Panc1 (cell line): ENCODE data around the gene ZNF736. TPM values are rescaled to one million over a fixed set of nuclear protein-coding genes. Genes with fewer than 3 reads are reported as not detected.

Experiments
- ATAC-seq: fragments of 200-7000 bp; cut with Tn5 transposase; 2 replicates; pipeline ENCODE4 v1.9.1; 2020; ENCODE audit warnings: mild to moderate bottlenecking, moderate library complexity
- BruUV-seq: library from RNA; stranded (reverse); fragments of 400-500 nt; replicated peaks from 2 replicates; lab custom pipeline; 2021; lab: Mats Ljungman, UMichigan
- CTCF ChIA-PET: fragments of 300-600 bp; sonication (Branson Sonifier 250); formaldehyde crosslinking; loops from one replicate; lab custom pipeline; 2022; ENCODE audit warnings: antibody characterized with exemption; lab: Charles Lee
- POLR2A ChIA-PET: fragments of 300-600 bp; sonication (Branson Sonifier 250); formaldehyde crosslinking; loops from one replicate; lab custom pipeline; 2022; ENCODE audit warnings: antibody characterized with exemption; lab: Charles Lee
- DNase-seq: peaks from one replicate; pipeline ENCODE4 v3.0.0-alpha.2; 2010; ENCODE audit warnings: low read depth, low spot score
- H3K27ac ChIP-seq: 2 replicates; pipeline ENCODE4 v1.5.1; 2011; ENCODE audit warnings: mild to moderate bottlenecking, low read length, inconsistent platforms
- H3K27me3 ChIP-seq: fragments of 200-500 bp; sonication (Bioruptor generic); 2 replicates; pipeline ENCODE4 v1.6.0; 2014; ENCODE audit warnings: low read length, inconsistent platforms; ENCODE audit not compliant: control insufficient read depth, insufficient read depth
- H3K36me3 ChIP-seq: fragments of 200-500 bp; sonication (Bioruptor generic); 2 replicates; pipeline ENCODE4 v1.5.1; 2014; ENCODE audit warnings: inconsistent platforms, mild to moderate bottlenecking, low read length, moderate library complexity; ENCODE audit not compliant: control insufficient read depth, insufficient read depth
- H3K4me1 ChIP-seq: 2 replicates; pipeline ENCODE4 v1.5.1; 2011; ENCODE audit warnings: inconsistent platforms, mild to moderate bottlenecking, low read length, moderate library complexity; ENCODE audit not compliant: control insufficient read depth, insufficient read depth
- H3K4me3 ChIP-seq, 2 experiments: 2 replicates each; pipeline ENCODE4 v1.5.1; 2011 to 2012; ENCODE audit warnings: low read depth in 2 of 2, low read length in 2 of 2, mild to moderate bottlenecking in 2 of 2, inconsistent platforms in 1 of 2, moderate library complexity in 1 of 2
- H3K9me3 ChIP-seq: fragments of 200-500 bp; sonication (Bioruptor generic); 2 replicates; pipeline ENCODE4 v1.5.1; 2014; ENCODE audit warnings: low read depth, mild to moderate bottlenecking, inconsistent platforms, low read length, moderate library complexity; ENCODE audit not compliant: control insufficient read depth, insufficient read depth
- CTCF ChIP-seq: fragments of 450-650 bp; IDR thresholded peaks from 2 replicates; pipeline ENCODE4 v1.5.1; 2017; ENCODE audit warnings: mild to moderate bottlenecking
- POLR2AphosphoS5 ChIP-seq: IDR thresholded peaks from 2 replicates; pipeline ENCODE4 v1.6.1; 2012; ENCODE audit warnings: mild to moderate bottlenecking, low read depth, low read length, moderate library complexity
- REST ChIP-seq, 2 experiments: IDR thresholded peaks; 2 replicates each; pipeline ENCODE4 v1.6.1; 2011 to 2012; ENCODE audit warnings: low read depth in 2 of 2, control low read depth in 1 of 2, low read length in 1 of 2, mild to moderate bottlenecking in 1 of 2, moderate library complexity in 1 of 2; ENCODE audit not compliant: insufficient read depth in 1 of 2
- SIN3A ChIP-seq: IDR thresholded peaks from 2 replicates; pipeline ENCODE4 v1.6.1; 2012; ENCODE audit warnings: low read depth, mild to moderate bottlenecking, low read length, moderate library complexity, borderline replicate concordance; ENCODE audit not compliant: insufficient read depth
- TCF7L2 ChIP-seq: IDR thresholded peaks from 2 replicates; pipeline ENCODE4 v1.6.1; 2011; ENCODE audit warnings: mild to moderate bottlenecking, low read depth, low read length, inconsistent platforms
- in situ Hi-C: cut with HindIII; loops from 2 replicates; pipeline ENCODE4 v1.10.0; 2016; ENCODE audit warnings: low sequenced_read_pairs, low pct_unique_long_range_greater_than_20kb
- intact Hi-C: fragments of 100-400 bp; cut with micrococcal nuclease; formaldehyde crosslinking; loops from one replicate; pipeline ENCODE4 v1.10.0; 2022; ENCODE audit not compliant: unreplicated experiment
- total RNA-seq: library from RNA; stranded (reverse); gene quantifications from one replicate; pipeline ENCODE4 v1.2.1, GENCODE V29; 2021; ENCODE audit not compliant: unreplicated experiment

The ZNF736 gene
- total RNA-seq, 1 experiment from 2014 or later = 29.0 TPM

GRCh38 chr7:64373017-64373416, 59.3 kb downstream of the ZNF736 start:
- ATAC-seq (no peak), DNase-seq (no peak)
- ChIA-PET CTCF (no interaction called here), POLR2A (no interaction called here)
- in situ Hi-C loops (no loop called here), intact Hi-C loops (no loop called here)
- H3K27me3 ChIP-seq = no peaks in the 10 kb centered on the region
- H3K4me3 ChIP-seq = no peak overlapping the region
- no peaks in the 10 kb centered on the region for H3K9me3 ChIP-seq
- TF ChIP-seq SIN3A = no peak
- TF ChIP-seq CTCF = no peak
- no peak for TF ChIP-seq REST (IDR thresholded peaks at IDR 0.05; ENCODE audit: insufficient read depth in 1 of 2, low read depth in 2 of 2, low read length in 1 of 2)
- no peak for TF ChIP-seq TCF7L2
- TF ChIP-seq POLR2AphosphoS5 = no peak
- no peak overlapping the region for H3K27ac ChIP-seq
- no peaks in the 10 kb centered on the region for H3K36me3 ChIP-seq
- no peaks in the 10 kb centered on the region for H3K4me1 ChIP-seq
- no TSS peak for BruUV-seq

- ATAC-seq (no peak), DNase-seq (no peak)
- Histone ChIP-seq H3K27ac (no peak overlapping the region), H3K4me3 (no peak overlapping the region), H3K9me3 (peaks cover 4% of the 10 kb centered on the region; the same call in 1 of the 2 replicates), H3K27me3 (no peaks in the 10 kb centered on the region), H3K4me1 (no peaks in the 10 kb centered on the region), H3K36me3 (no peaks in the 10 kb centered on the region)
- intact Hi-C loops = no loop called here
- ChIA-PET POLR2A (no interaction called here), CTCF (no interaction called here)
- no TSS peak for BruUV-seq
- in situ Hi-C loops = no loop called here
- TF ChIP-seq REST (IDR thresholded peaks at IDR 0.05; ENCODE audit: insufficient read depth in 1 of 2, low read depth in 2 of 2, low read length in 1 of 2) = no peak
- TF ChIP-seq TCF7L2 = no peak
- TF ChIP-seq POLR2AphosphoS5 = no peak
- TF ChIP-seq SIN3A = no peak
- TF ChIP-seq CTCF = no peak
Observed at GRCh38 chr7:64400401-64400800, 86.6 kb downstream of the ZNF736 start.

Other genes starting within 250 kb of the ZNF736 start
- not detected for gene ZNF735, start 106.8 kb upstream of the ZNF736 start, total RNA-seq
- not detected for gene ZNF679, start 85.5 kb upstream of the ZNF736 start, total RNA-seq
- 21.3 TPM for gene ZNF680, start 249.1 kb downstream of the ZNF736 start, total RNA-seq